IMR-90 (cell line): ENCODE results near the gene LMAN2L. TPM values are rescaled to one million over a fixed set of nuclear protein-coding genes. Genes with fewer than 3 reads are reported as not detected.
A peak's percentile ranks its signal among the peaks of the same experiment; 100 is the strongest.

Experiments
- ATAC-seq: fragments of 200-7000 bp; cut with Tn5 transposase; 2 replicates; pipeline ENCODE4 v1.9.1; 2020; ENCODE audit warnings: low read depth, mild to moderate bottlenecking, moderate library complexity
- BruUV-seq: library from RNA; stranded (reverse); fragments of 400-500 nt; replicated peaks from 2 replicates; lab custom pipeline; 2021; lab: Mats Ljungman, UMichigan
- CTCF ChIA-PET: fragments of 300-600 bp; formaldehyde crosslinking; extraction: SDS; loops from one replicate; lab custom pipeline; 2021; ENCODE audit warnings: antibody characterized with exemption; lab: Yijun Ruan, JAX
- POLR2A ChIA-PET: fragments of 300-600 bp; sonication (Branson Sonifier 250); formaldehyde crosslinking; loops from one replicate; lab custom pipeline; 2022; ENCODE audit warnings: antibody characterized with exemption; ENCODE audit not compliant: unreplicated experiment; lab: Charles Lee
- DNase-seq: peaks from one replicate; pipeline ENCODE4 v3.0.0; 2013
- H2AFZ ChIP-seq: replicated peaks from 2 replicates; pipeline ENCODE3; 2013; ENCODE audit warnings: low read length, mild to moderate bottlenecking; ENCODE audit not compliant: poor library complexity
- H2AK5ac ChIP-seq: 2 replicates; pipeline ENCODE4 v1.6.1; 2013; ENCODE audit warnings: low read depth, low read length, inconsistent platforms
- H2AK9ac ChIP-seq: replicated peaks from 2 replicates; pipeline ENCODE3; 2013; ENCODE audit warnings: mild to moderate bottlenecking, low read depth, low read length, moderate library complexity; ENCODE audit not compliant: poor library complexity
- H2BK120ac ChIP-seq: 2 replicates; pipeline ENCODE4 v1.6.1; 2013; ENCODE audit warnings: low read depth, low read length, inconsistent platforms
- H2BK15ac ChIP-seq: 3 replicates; pipeline ENCODE4 v1.6.1; 2013; ENCODE audit warnings: low read depth, low read length, inconsistent platforms
- H2BK20ac ChIP-seq: 2 replicates; pipeline ENCODE4 v1.6.1; 2013; ENCODE audit warnings: low read depth, mild to moderate bottlenecking, inconsistent platforms, low read length, moderate library complexity
- H2BK5ac ChIP-seq: 2 replicates; pipeline ENCODE4 v1.6.1; 2013; ENCODE audit warnings: mild to moderate bottlenecking, low read depth, low read length, inconsistent platforms; ENCODE audit not compliant: poor library complexity, severe bottlenecking
- H3K14ac ChIP-seq: replicated peaks from 2 replicates; pipeline ENCODE4 v1.6.1; 2013; ENCODE audit warnings: low read depth, low read length, inconsistent platforms
- H3K18ac ChIP-seq: 2 replicates; pipeline ENCODE4 v1.6.1; 2013; ENCODE audit warnings: low read depth, low read length, control low read depth
- H3K23ac ChIP-seq: 2 replicates; pipeline ENCODE4 v1.6.1; 2013; ENCODE audit warnings: low read depth, low read length, inconsistent platforms
- H3K27ac ChIP-seq: 2 replicates; pipeline ENCODE4 v1.5.1; 2013; ENCODE audit warnings: mild to moderate bottlenecking, control low read depth, low read length; ENCODE audit not compliant: insufficient read depth
- H3K27me3 ChIP-seq: 2 replicates; pipeline ENCODE4 v1.6.1; 2013; ENCODE audit warnings: low read length; ENCODE audit not compliant: control insufficient read depth, insufficient read depth
- H3K36me3 ChIP-seq: 2 replicates; pipeline ENCODE4 v1.6.1; 2013; ENCODE audit warnings: low read length, mixed read lengths; ENCODE audit not compliant: control insufficient read depth, insufficient read depth
- H3K4ac ChIP-seq: 2 replicates; pipeline ENCODE4 v1.6.1; 2013; ENCODE audit warnings: low read depth, low read length, inconsistent platforms
- H3K4me1 ChIP-seq: 2 replicates; pipeline ENCODE4 v1.6.1; 2013; ENCODE audit warnings: low read length, mixed read lengths; ENCODE audit not compliant: control insufficient read depth, insufficient read depth
- H3K4me2 ChIP-seq: 2 replicates; pipeline ENCODE4 v1.6.1; 2013; ENCODE audit warnings: low read depth, mild to moderate bottlenecking, control low read depth, low read length, moderate library complexity
- H3K4me3 ChIP-seq: 2 replicates; pipeline ENCODE4 v1.5.1; 2013; ENCODE audit warnings: low read depth, mild to moderate bottlenecking, control low read depth, low read length, moderate library complexity; ENCODE audit not compliant: insufficient read depth
- H3K56ac ChIP-seq: 2 replicates; pipeline ENCODE4 v1.6.1; 2013; ENCODE audit warnings: low read length, inconsistent platforms; ENCODE audit not compliant: insufficient read depth; ENCODE audit errors: extremely low read depth
- H3K79me1 ChIP-seq, 2 experiments: 2 replicates each; pipeline ENCODE4 v1.6.1; 2013; ENCODE audit warnings: low read length in 2 of 2, inconsistent platforms in 1 of 2, low read depth in 1 of 2
- H3K9ac ChIP-seq: 2 replicates; pipeline ENCODE4 v1.6.1; 2013; ENCODE audit warnings: low read depth, low read length, control low read depth
- H3K9me1 ChIP-seq: 2 replicates; pipeline ENCODE4 v1.6.1; 2013; ENCODE audit warnings: low read length, inconsistent platforms; ENCODE audit not compliant: insufficient read depth
- H3K9me3 ChIP-seq: 2 replicates; pipeline ENCODE4 v1.6.1; 2013; ENCODE audit warnings: low read length; ENCODE audit not compliant: control insufficient read depth, insufficient read depth
- H4K20me1 ChIP-seq: 2 replicates; pipeline ENCODE4 v1.6.1; 2013; ENCODE audit warnings: low read length, inconsistent platforms; ENCODE audit not compliant: insufficient read depth
- H4K5ac ChIP-seq: 2 replicates; pipeline ENCODE4 v1.6.1; 2013; ENCODE audit warnings: mild to moderate bottlenecking, low read depth, low read length, control low read depth
- H4K8ac ChIP-seq, 2 experiments: 2 replicates each; pipeline ENCODE4 v1.6.1; 2013; ENCODE audit warnings: low read depth in 2 of 2, low read length in 2 of 2, control low read depth in 1 of 2, inconsistent platforms in 1 of 2
- H4K91ac ChIP-seq: 2 replicates; pipeline ENCODE4 v1.6.1; 2013; ENCODE audit warnings: low read depth, low read length, inconsistent platforms; ENCODE audit not compliant: insufficient read depth
- BHLHE40 ChIP-seq: fragments of 150-350 bp; IDR thresholded peaks from 2 replicates; pipeline ENCODE4 v1.6.1; 2016; ENCODE audit warnings: mild to moderate bottlenecking, low read depth, low read length
- CEBPB ChIP-seq: IDR thresholded peaks from 2 replicates; pipeline ENCODE4 v1.6.1; 2012; ENCODE audit warnings: low read depth, low read length, improper control_type of control experiment
- CHD1 ChIP-seq: IDR thresholded peaks from 2 replicates; pipeline ENCODE4 v1.6.1; 2012; ENCODE audit warnings: low read depth, low read length, improper control_type of control experiment
- CTCF ChIP-seq: conservative IDR thresholded peaks from 2 replicates; pipeline ENCODE4 v1.5.1; 2012; ENCODE audit warnings: mild to moderate bottlenecking, low read depth, low read length, improper control_type of control experiment
- MAFK ChIP-seq: IDR thresholded peaks from 2 replicates; pipeline ENCODE4 v1.6.1; 2012; ENCODE audit warnings: low read depth, low read length, improper control_type of control experiment
- POLR2A ChIP-seq: IDR thresholded peaks from 2 replicates; pipeline ENCODE4 v1.6.1; 2012; ENCODE audit warnings: mild to moderate bottlenecking, low read depth, low read length
- RFX5 ChIP-seq: IDR thresholded peaks from 2 replicates; pipeline ENCODE4 v1.8.0; 2012; ENCODE audit warnings: low read depth, mild to moderate bottlenecking, low read length, moderate library complexity
- SMC3 ChIP-seq: fragments of 150-350 bp; IDR thresholded peaks from 2 replicates; pipeline ENCODE4 v1.6.1; 2016; ENCODE audit warnings: low read depth, mild to moderate bottlenecking, antibody characterized with exemption, low read length, moderate library complexity
- WGBS, 2 experiments: methylation state at CpG; one replicate each; pipeline versions ENCODE4 v1.1.5 to v1.1.7; 2013; ENCODE audit warnings: missing lambda C conversion rate in 2 of 2; ENCODE audit not compliant: insufficient read length in 1 of 2; ENCODE audit errors: extremely low coverage in 2 of 2; 5-methylcytosine and 5-hydroxymethylcytosine counted together
- dilution Hi-C: fragments of 300-500 bp; cut with HindIII; formaldehyde crosslinking; loops from one replicate; pipeline ENCODE4 v1.14.3; 2018; ENCODE audit warnings: low sequenced_read_pairs; ENCODE audit not compliant: unreplicated experiment
- in situ Hi-C: fragments of 300-500 bp; cut with MboI; formaldehyde crosslinking; loops from 3 replicates; pipeline ENCODE4 v1.14.3; 2019; ENCODE audit warnings: low sequenced_read_pairs, inconsistent platforms, mixed read lengths
- intact Hi-C: fragments of 100-400 bp; cut with micrococcal nuclease; formaldehyde crosslinking; loops from 2 replicates; pipeline ENCODE4 v1.10.0; 2022
- polyA plus RNA-seq, 3 experiments: library from polyadenylated mRNA; depleted of rRNA; stranded (reverse); fragments of >200 nt; gene quantifications; 2 replicates each; pipeline ENCODE4 v1.2.3, GENCODE V29; 2012; ENCODE audit warnings: low replicate concordance in 1 of 3
- total RNA-seq: library from RNA; depleted of rRNA; stranded (reverse); fragments of >200 nt; gene quantifications from 2 replicates; pipeline ENCODE4 v1.2.3, GENCODE V29; 2012

The LMAN2L gene
- total and polyA plus RNA-seq, 2 of the 4 experiments (the other 2 are of a cell fraction) = 22.5 to 22.9 TPM

- Histone ChIP-seq H3K14ac (no peak overlapping the region), H2BK120ac (no peak overlapping the region), H3K9me3 (no peaks in the 10 kb centered on the region), H3K4me3 (no peak overlapping the region), H4K5ac (no peak overlapping the region), H2AK9ac (peak overlapping the region; percentile 14), H4K8ac (no peak overlapping the region), H4K20me1 (no peaks in the 10 kb centered on the region), H2BK20ac (no peak overlapping the region), H2AFZ (no peak overlapping the region), H3K4me1 (no peaks in the 10 kb centered on the region), H2BK5ac (no peak overlapping the region), H4K91ac (no peak overlapping the region), H3K79me1 (no peaks in the 10 kb centered on the region; a peak in 1 of 4 replicates), H3K27ac (no peak overlapping the region), H3K36me3 (peaks cover 6% of the 10 kb centered on the region), H3K56ac (no peak overlapping the region), H3K4ac (no peak overlapping the region), H2AK5ac (no peak overlapping the region), H3K4me2 (no peak overlapping the region), H3K9me1 (peaks cover 12% of the 10 kb centered on the region), H3K23ac (no peak overlapping the region), H3K18ac (no peak overlapping the region), H3K9ac (no peak overlapping the region), H2BK15ac (no peak overlapping the region), H3K27me3 (no peaks in the 10 kb centered on the region)
- CTCF ChIA-PET = no interaction called here
- WGBS, 2 experiments = no CpG with 5 or more reads among the region's 8 CpGs
- no peak for ATAC-seq
- DNase-seq = no peak
- in situ Hi-C loops (no loop called here), intact Hi-C loops (no loop called here), dilution Hi-C loops (no loop called here)
- no TSS peak for BruUV-seq
- POLR2A ChIA-PET = no interaction called here
- no peak for TF ChIP-seq CEBPB
- no peak for TF ChIP-seq RFX5
- TF ChIP-seq SMC3 = no peak
- no peak for TF ChIP-seq CTCF
- TF ChIP-seq BHLHE40 = no peak
- no peak for TF ChIP-seq MAFK
- TF ChIP-seq CHD1 = no peak
- no peak for TF ChIP-seq POLR2A
Observed at GRCh38 chr2:96700086-96700485, 39.8 kb downstream of the LMAN2L start.
